ENCODE data around the gene UBXN7.

GRCh38 chr3:196326936-196327335, 105.3 kb downstream of the UBXN7 start:
- no peak for TF ChIP-seq CTCF (IDR thresholded peaks at IDR 0.05; ENCODE audit: low read depth, low read length)
- no peak for TF ChIP-seq POLR2A (IDR thresholded peaks at IDR 0.05; ENCODE audit: extremely low read depth, insufficient read length)
- no peak for TF ChIP-seq MYC (IDR thresholded peaks at IDR 0.05; ENCODE audit: low read depth, low read length)
- TF ChIP-seq MAX (IDR thresholded peaks at IDR 0.05; ENCODE audit: low read depth, low read length): no peak
